GM10847 (cell line): Measurements from ENCODE around the gene CROCC2.

Experiments used
- POLR2A ChIP-seq: IDR thresholded peaks from 2 replicates; pipeline ENCODE4 v1.6.1; 2011; ENCODE audit not compliant: insufficient read length; ENCODE audit errors: extremely low read depth

Gene CROCC2

GRCh38 chr2:240997856-240998705 lies 91.9 kb downstream of the CROCC2 start, which contains the start of gene SNED1:
SNED1 (plus strand) TSS chr2:240998618; CDS start chr2:240998838, 220 bp downstream.
- no peak for TF ChIP-seq POLR2A

DNA sequence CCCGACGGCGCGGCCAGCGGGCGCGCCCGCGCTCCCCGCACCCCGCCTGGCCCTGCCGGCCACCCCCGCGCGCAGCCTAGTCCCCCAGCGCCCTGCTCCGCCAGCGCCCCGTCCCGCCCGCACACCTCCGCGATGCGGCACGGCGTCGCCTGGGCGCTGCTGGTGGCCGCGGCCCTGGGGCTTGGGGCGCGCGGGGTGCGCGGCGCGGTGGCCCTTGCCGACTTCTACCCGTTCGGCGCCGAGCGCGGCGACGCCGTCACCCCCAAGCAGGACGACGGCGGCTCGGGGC lies 92.5 kb downstream of the CROCC2 start:
- no peak for TF ChIP-seq POLR2A

- TF ChIP-seq POLR2A: no peak
These were observed 93.1 kb downstream of the CROCC2 start for GRCh38 chr2:240998995-240999791.

DNA sequence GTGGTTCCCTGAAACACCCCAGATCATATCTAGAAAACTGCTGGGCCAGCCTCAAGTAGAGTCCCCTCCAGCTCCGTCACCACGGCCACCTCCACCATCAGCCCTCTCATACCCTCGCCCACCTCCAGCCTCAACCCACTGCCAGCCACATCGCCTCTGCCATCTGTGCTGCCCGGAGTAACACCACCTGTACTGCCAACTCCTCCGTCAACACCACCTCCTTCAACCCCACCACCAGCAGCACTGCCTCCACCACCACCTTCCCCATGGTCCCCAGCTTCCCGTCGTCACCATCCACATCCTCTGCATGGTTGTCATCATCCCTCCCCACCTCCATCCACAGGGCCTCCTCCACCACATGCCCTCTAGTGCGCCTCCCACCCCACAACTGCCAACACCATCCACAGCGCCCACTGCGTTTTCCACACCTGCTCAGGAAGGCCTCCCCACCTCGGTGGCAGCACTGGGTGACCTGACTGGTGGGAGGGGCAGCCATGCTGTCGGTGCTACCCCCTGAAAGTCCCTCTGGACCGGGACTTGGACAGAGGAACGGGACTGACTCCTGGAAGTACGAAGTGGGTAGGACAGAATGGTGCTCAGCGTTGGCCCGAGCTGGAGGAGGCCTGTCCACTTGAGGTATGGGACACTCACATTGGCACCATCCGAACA lies 93.9 kb downstream of the CROCC2 start:
- TF ChIP-seq POLR2A: no peak

DNA sequence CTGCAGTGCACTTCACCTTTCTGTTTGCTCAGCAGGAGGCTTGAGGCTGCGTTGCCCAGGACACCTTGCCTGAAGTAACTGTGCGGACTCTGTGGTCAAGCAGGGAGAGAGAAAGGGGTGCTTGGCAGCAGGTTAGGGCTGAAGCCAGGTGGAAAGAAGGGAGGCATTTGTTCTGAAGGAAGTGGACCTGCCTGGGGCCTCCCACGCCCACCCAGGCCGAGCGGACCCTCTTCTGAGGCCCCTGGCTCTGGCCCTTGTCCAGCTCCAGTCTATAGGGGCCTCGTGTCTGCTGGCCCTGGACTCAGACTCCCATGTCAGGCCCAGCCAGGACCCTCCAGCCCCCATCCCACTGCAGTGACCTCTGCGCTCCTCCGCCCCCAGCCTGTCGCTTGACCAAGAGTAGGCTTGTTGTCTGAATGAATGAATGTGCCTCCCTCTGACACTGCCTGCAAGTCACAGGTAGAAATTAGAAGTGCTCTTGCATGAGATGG lies 94.7 kb downstream of the CROCC2 start:
- TF ChIP-seq POLR2A: no peak

DNA sequence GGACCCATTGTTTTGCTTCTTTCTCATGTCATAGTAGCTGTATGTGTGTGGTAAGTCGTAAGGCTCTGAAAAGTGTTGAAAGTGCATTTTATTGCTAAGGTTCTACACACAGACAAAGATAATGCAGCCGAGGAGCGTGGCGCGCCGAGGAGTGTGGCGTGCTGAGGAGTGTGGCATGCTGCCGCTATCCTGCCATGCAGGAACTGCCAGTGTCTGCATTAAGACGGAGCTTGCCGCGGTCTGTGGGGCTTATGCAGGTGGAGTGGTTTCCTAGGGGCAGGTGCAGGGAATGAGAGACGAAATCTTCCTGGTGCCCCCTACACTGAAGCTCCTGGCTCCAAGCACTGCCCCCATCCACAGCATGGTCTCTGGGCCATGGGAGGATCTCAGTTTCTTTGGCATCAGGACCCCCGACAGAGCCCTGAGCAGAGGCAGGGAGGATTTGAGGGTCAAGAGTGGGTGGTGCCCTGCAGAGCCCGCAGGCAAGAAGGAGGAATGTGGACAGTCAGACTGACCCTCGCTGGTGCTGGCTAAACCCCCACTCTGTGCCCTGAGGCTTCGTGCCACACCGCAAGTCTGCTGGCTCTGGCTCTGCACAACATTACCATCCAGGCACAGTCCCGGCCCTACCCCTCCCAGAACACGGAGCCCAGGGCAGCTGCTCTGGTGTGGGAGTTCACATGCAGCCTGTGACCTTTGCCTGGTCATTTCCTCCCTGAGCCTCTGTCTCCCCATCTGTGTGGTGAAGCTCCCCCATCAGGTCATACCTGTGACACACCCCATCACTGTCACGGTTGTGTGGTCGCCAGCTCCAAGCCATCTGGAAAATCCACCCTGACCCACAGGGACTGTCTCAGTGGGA lies 95.5 kb downstream of the CROCC2 start:
- TF ChIP-seq POLR2A: no peak

GRCh38 chr2:241002275-241003046 lies 96.3 kb downstream of the CROCC2 start:
- no peak for TF ChIP-seq POLR2A

GRCh38 chr2:241003047-241003360 lies 96.9 kb downstream of the CROCC2 start:
- TF ChIP-seq POLR2A: no peak

GRCh38 chr2:241003369-241003768 lies 97.2 kb downstream of the CROCC2 start:
- no peak for TF ChIP-seq POLR2A

DNA sequence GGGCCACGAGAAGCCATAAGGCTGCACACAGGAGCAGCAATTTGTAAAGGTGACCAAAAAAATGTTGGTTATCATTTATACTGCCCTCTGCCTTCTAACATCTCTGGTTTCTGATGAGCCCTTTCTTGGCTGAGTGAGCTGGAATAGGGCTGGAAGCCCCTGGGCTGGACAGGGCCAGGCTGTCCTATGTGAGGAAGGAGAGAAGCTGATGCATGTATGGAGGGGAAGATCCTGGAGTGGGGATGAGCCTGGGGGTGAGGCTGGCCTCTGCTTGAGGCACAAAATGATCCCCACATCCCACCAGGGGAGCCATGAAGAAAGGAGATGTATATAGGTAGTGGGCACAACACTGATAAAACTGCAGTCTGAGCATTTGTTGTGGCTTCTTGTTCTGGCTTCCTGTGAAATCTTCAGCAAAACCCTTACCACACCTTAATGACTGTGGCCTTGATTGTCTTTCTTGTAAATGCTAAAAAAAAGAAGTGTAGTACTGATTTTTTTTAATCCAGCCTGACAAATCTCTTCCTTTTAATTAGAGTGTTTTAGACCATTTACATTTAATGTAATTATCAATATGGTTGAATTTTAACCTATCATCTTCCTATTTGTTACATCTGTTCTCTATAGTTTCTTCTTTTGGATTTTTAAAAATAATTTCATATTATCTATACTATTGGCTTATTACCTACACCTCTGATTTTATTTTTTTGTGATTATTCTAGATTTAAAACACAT lies 97.9 kb downstream of the CROCC2 start:
- no peak for TF ChIP-seq POLR2A

- TF ChIP-seq POLR2A: no peak
These were observed 99.4 kb downstream of the CROCC2 start for GRCh38 chr2:241005569-241005968.

GRCh38 chr2:241006412-241006811 lies 100.3 kb downstream of the CROCC2 start:
- no peak for TF ChIP-seq POLR2A

GRCh38 chr2:241007111-241007510 lies 101.0 kb downstream of the CROCC2 start:
- no peak for TF ChIP-seq POLR2A
